D341Med (cell line): ENCODE data around the gene FLT3.
A peak's percentile ranks its signal among the peaks of the same experiment; 100 is the strongest.
"Not testable (repeated sequence)": the region's sequence is repeated elsewhere in the genome, so short reads cannot be mapped to it uniquely, and the experiment has no call there.

Experiments
- DNase-seq: peaks from one replicate; pipeline ENCODE4 v3.0.0; 2012; ENCODE audit warnings: low spot score

FLT3 gene

DNA sequence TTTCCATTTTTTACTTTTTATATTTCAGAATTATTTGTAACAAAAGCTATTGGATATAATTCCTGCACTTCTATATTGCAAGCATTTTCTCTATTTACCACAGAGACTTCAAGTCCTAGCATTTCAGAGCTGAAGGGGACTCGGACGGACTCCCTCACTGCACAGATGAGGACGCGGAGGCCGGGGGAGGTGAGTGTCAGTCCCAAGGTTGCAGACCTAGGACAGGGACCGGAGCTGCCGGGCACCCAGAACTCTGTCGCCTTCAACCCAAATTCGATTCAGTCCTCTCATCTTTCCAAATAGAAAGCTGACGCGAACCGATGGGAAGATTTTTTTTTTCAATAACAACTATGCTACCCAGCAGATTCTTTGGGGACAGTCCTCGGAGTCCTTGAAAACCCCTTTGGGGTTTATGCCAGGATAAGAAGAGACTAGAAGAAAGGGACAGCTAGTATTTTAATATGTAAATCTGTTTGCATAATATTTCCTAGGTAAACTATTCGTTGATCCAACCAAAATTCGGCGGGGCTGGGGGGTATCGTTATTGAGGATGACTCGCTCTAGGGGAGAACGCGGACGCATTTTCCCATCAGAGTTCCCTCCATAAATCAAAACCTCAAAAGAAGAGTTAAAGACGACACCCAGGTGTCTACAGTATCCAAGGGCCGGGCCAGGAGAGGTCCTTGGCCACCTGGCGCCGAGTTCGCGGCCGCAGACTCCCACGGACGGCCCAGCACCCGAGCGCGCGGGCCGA lies 803 bp downstream of the FLT3 start:
- peak; percentile 27 for DNase-seq

- DNase-seq: no peak
Measured at GRCh38 chr13:28097503-28097902, 2.9 kb downstream of the FLT3 start.

- DNase-seq: no peak
Measured at GRCh38 chr13:28094306-28094705, 6.1 kb downstream of the FLT3 start.

DNA sequence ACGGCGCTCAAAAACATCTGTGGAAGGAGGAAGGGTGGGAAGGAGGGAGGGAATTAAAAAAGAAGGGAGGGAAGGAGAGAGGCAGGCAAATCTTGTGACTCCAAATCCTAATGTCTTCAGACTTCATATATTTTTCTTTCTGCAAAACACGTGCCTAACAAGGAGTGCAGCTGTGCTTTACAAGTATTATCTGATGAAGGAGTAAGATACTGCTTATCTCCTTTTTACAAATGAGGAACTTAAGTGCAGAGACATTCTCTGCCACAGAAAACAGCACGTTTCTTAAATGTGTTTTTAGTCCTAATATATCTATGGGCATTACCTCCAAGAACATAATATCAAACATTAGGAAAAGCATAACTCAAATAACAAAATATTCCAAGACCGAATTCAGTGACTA lies 6.5 kb downstream of the FLT3 start:
- no peak for DNase-seq

- DNase-seq: no peak
Measured at GRCh38 chr13:28092431-28092830, 7.9 kb downstream of the FLT3 start.

DNA sequence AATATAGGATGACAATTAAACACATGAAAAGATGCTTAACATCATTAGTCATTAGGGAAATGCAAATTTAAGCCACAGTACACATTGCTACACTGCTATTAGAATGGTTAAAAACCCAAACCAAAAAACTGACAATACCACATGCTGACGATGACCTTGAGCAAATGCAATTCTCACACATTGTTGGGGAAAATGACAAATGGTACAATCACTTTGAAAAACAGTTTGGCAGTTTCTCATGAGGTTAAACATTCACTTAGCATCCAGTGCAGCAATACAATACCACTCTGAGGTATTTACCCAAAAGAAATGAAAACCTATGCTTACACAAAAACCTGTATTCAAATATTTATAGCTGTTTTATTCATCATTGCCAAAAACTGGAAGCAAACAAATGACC lies 11.3 kb downstream of the FLT3 start:
- no peak for DNase-seq

DNA sequence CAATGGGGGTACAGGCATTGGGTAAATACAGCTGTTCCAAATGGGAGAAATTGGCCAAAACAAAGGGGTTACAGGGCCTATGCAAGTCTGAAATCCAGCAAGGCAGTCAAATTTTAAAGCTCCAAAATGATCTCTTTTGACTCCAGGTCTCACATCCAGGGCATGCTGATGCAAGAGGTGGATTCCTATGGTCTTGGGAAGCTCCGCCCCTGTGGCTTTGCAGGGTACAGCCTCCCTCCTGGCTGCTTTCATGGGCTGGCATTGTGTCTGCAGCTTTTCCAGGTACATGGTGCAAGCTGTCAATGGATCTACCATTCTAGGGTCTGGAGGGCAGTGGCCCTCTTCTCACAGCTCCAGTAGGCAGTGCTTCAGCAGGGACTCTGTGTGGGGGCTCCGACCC lies 22.6 kb downstream of the FLT3 start:
- DNase-seq: not testable (repeated sequence)

DNA sequence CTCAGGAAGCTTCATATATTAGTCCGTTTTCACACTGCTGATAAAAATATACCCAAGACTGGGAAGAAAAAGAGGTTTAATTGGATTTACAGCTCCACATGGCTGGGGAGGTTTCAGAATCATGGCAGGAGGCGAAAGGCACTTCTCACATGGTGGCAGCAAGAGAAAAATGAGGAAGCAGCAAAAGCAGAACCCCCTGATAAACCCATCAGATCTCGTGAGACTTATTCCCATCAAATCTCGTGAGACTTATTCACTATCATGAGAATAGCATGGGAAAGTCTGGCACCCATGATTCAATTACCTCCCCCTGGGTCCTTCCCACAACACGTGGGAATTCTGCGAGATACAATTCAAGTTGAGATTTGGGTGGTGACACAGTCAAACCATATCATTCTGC lies 23.1 kb downstream of the FLT3 start:
- no peak for DNase-seq

DNA sequence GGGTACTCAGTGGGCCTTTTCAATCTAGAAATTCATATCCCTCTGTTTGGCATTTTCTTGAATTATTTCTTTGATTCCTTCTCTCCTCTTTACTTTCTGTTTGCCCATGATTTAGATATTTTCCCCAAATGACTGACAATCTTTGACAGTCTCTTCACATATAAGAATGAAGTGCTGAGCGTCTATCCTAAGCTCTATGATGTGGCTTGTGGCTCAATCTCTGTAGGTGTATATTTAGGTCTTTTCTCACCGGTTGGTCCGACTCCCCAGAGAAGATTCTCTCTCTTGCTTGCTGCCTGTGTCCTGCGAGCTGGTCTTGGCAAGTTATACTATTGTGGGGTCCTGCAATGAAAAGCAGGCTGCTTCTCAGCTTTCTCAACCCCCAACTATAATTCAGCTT lies 29.0 kb downstream of the FLT3 start:
- DNase-seq: no peak

GRCh38 chr13:28067491-28067890 lies 32.9 kb downstream of the FLT3 start:
- no peak for DNase-seq

GRCh38 chr13:28058866-28059613 lies 41.3 kb downstream of the FLT3 start:
- DNase-seq: peak; percentile 45

GRCh38 chr13:28056970-28057712 lies 43.2 kb downstream of the FLT3 start:
- DNase-seq: no peak

DNA sequence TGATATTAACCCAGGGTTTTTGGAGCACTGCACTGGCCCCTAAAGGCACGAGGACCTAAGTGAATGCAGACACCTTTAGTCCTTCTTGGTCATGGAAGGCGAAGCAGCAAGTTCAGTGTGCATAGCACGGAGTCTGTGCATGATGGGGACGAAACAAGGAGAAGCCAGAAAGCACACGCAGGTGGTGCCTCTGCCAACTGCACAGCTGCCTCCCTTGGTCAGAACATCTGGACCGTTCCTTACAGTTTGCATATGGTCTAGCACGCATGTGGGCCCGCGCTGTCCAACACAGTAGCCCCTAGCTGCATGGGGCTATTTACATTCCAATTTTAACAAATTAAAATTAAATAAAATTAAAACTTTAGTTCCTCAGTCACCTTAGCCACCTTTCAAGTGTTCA lies 44.0 kb downstream of the FLT3 start:
- DNase-seq: no peak

DNA sequence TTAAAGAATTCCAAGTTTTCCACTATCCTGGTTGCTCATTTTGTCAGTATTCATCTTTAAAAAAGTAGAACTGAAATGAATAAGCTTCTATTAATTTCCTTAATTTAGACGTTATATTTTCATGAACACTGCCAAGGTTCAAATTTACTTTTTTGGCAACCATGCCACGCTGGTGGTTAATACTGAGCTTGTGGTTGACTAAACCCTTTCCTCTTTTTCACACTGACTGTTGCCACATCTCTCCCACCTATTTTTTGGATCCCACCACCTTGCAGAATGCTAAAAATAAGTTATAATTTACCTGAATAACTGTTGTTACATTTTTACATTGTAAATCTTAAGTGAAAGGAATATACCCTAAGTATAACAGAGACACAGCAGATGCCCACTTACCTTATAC lies 45.0 kb downstream of the FLT3 start:
- no peak for DNase-seq

DNA sequence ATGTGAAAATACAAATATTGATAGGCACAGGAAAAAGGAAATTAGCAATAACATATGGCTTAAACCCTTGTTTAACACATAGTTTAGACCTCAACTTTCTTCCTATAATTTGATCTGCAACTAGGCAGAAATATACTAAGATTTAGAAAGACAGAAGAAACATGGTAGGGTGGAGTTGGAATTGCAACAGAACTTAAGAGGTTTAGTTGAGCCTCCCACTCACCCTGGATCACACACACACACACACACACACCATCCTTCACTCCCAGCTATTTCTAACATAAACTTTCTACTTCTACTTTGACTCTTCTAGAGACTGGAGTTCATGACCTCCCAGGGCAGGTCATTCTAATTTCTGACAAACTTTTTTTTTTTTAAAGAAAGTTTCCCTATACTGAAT lies 47.4 kb downstream of the FLT3 start:
- no peak for DNase-seq

GRCh38 chr13:28049880-28050875 lies 50.2 kb downstream of the FLT3 start:
- DNase-seq: no peak

- DNase-seq: no peak
Measured at GRCh38 chr13:28049215-28049614, 51.2 kb downstream of the FLT3 start.

DNA sequence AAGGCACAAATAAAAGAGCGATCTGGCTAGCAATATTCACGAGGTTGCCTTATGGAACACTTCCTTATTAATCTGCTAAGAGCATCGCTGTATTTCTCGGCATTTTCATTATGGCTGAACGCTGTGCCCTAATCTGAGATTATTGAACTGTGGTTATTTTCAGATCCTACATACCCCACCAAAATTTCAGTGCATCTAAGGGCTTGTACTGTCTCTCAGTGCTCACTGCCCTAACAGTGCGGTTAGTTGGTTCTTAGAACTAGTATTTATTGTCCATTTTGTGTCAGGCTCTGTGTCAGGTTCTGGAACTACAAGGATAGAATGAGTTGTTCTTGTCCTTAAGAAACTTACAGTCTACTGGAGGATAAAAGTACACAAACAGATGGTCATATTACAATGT lies 51.6 kb downstream of the FLT3 start:
- DNase-seq: no peak

DNA sequence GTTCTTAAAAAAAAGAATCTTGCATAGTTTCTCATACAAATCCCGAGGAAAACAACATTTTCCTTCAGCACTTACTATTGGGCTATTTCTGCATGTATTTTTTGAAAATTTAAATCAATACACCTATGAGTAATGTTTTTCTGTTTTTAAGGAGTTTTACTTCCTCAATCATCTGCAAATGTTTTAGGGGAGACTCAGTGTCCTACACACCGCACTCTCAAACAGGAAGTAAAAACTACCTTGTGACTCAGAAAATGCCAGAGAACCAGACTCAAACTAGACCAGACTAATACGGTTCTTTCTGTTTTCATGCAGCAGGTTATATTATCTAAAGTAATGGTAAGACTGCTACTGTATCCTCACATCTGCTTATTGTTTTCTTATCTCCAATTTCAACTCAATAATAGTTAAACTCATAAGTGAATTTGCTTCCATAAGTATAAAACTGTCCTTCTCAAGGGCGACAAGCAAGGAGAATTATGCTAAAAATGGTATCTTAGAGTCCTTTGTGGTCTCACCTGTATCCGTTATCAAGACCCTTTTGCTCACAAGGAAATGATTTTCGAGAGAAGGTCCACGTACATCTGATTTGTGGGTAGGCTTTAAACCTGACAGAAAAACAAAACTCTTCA lies 52.5 kb downstream of the FLT3 start:
- no peak for DNase-seq

- no peak for DNase-seq
Measured at GRCh38 chr13:28046981-28047380, 53.4 kb downstream of the FLT3 start.

GRCh38 chr13:28045861-28046260 lies 54.5 kb downstream of the FLT3 start:
- DNase-seq: no peak
